HepG2 (cell line): Measurements from ENCODE around the gene MAGI1. TPM values are rescaled to one million over a fixed set of nuclear protein-coding genes. Genes with fewer than 3 reads are reported as not detected.

Experiments
- ATAC-seq: fragments of 200-7000 bp; cut with Tn5 transposase; 3 replicates; pipeline ENCODE4 v1.9.1; 2020; ENCODE audit warnings: mild to moderate bottlenecking, moderate library complexity
- BruUV-seq: library from RNA; stranded (reverse); fragments of 400-500 nt; replicated peaks from 2 replicates; lab custom pipeline; 2021; lab: Mats Ljungman, UMichigan
- CTCF ChIA-PET: fragments of 300-600 bp; formaldehyde crosslinking; extraction: SDS; loops from one replicate; lab custom pipeline; 2021; ENCODE audit warnings: low total read pairs, inconsistent platforms, low intra/inter-chr PET ratio; lab: Yijun Ruan, JAX
- POLR2A ChIA-PET: fragments of 350-600 bp; sonication (Branson Sonifier 250); formaldehyde crosslinking; loops from one replicate; lab custom pipeline; 2020; ENCODE audit warnings: antibody characterized with exemption, inconsistent platforms; lab: Yijun Ruan, JAX
- DNase-seq: peaks from one replicate; pipeline ENCODE4 v3.0.0-alpha.2; 2015; ENCODE audit warnings: low spot score
- FAIRE-seq: peaks from 3 replicates; lab custom pipeline; 2011; peaks lifted over from hg19 to GRCh38; lab: Jason Lieb, UNC
- H2AFZ ChIP-seq: one replicate; pipeline ENCODE4 v1.6.1; 2011; ENCODE audit warnings: low read length, inconsistent platforms
- H3K27ac ChIP-seq: fragments of 300-600 bp; 3 replicates; pipeline ENCODE4 v1.8.0; 2011; ENCODE audit warnings: mixed run types, mild to moderate bottlenecking, mixed read lengths, low read length, inconsistent platforms; ENCODE audit not compliant: insufficient read depth; ENCODE audit errors: extremely low read length
- H3K27me3 ChIP-seq, 2 experiments: fragments of 200-600 bp in 1 of 2; 2 replicates in 1 of 2; 3 replicates in 1 of 2; pipeline versions ENCODE4 v1.6.0 to v1.8.0; 2011; ENCODE audit warnings: low read length in 2 of 2, mild to moderate bottlenecking in 2 of 2, moderate library complexity in 2 of 2, inconsistent platforms in 1 of 2; ENCODE audit not compliant: insufficient read depth in 2 of 2, control insufficient read depth in 1 of 2
- H3K36me3 ChIP-seq, 2 experiments: fragments of 200-600 bp in 1 of 2; replicated peaks in 1 of 2; 2 replicates in 1 of 2; 3 replicates in 1 of 2; pipeline versions ENCODE4 v1.5.1 to v1.8.0; 2011; ENCODE audit warnings: low read length in 2 of 2, inconsistent platforms in 1 of 2; ENCODE audit not compliant: insufficient read depth in 2 of 2, control insufficient read depth in 1 of 2
- H3K4me1 ChIP-seq: 2 replicates; pipeline ENCODE4 v1.5.1; 2012; ENCODE audit warnings: low read length, inconsistent platforms; ENCODE audit not compliant: insufficient read depth
- H3K4me2 ChIP-seq: 2 replicates; pipeline ENCODE4 v1.6.0; 2011; ENCODE audit warnings: low read depth, low read length, inconsistent platforms
- H3K4me3 ChIP-seq, 3 experiments: fragments of 200-600 bp in 1 of 3; sonication (generic), shearing (Covaris generic) in 1 of 3; replicated peaks in 1 of 3; 2 replicates each; pipeline ENCODE4 v1.5.1; 2011 to 2016; ENCODE audit warnings: low read length in 3 of 3, inconsistent platforms in 2 of 3, low read depth in 2 of 3, mild to moderate bottlenecking in 2 of 3, control low read depth in 1 of 3, mixed read lengths in 1 of 3; ENCODE audit not compliant: insufficient read depth in 1 of 3
- H3K79me2 ChIP-seq: one replicate; pipeline ENCODE4 v1.6.1; 2011; ENCODE audit warnings: low read length, inconsistent platforms; ENCODE audit not compliant: insufficient read depth
- H3K9ac ChIP-seq: 2 replicates; pipeline ENCODE4 v1.6.0; 2011; ENCODE audit warnings: mild to moderate bottlenecking, low read depth, low read length, inconsistent platforms; ENCODE audit not compliant: insufficient read depth
- H3K9me3 ChIP-seq: 2 replicates; pipeline ENCODE4 v1.5.1; 2012; ENCODE audit warnings: mild to moderate bottlenecking, low read length
- H4K20me1 ChIP-seq: 2 replicates; pipeline ENCODE4 v1.6.0; 2011; ENCODE audit warnings: inconsistent platforms, mild to moderate bottlenecking, low read length, moderate library complexity; ENCODE audit not compliant: insufficient read depth
- ARID3A ChIP-seq: IDR thresholded peaks from 2 replicates; pipeline ENCODE4 v1.6.1; 2012; ENCODE audit warnings: low read depth, low read length, improper control_type of control experiment
- CBFB ChIP-seq: sonication (generic); formaldehyde crosslinking; IDR thresholded peaks from 2 replicates; pipeline ENCODE4 v1.4.0; 2020; ENCODE audit warnings: missing genetic modification reagents
- ETV5 ChIP-seq: IDR thresholded peaks from 2 replicates; pipeline ENCODE4 v1.6.1; 2018; ENCODE audit warnings: missing biosample characterization, missing genetic modification reagents, inconsistent platforms, borderline replicate concordance
- HNF1B ChIP-seq: sonication (generic); formaldehyde crosslinking; IDR thresholded peaks from 2 replicates; pipeline ENCODE4 v1.5.1; 2020; ENCODE audit warnings: mild to moderate bottlenecking, moderate library complexity, missing genetic modification reagents
- RAD51 ChIP-seq: fragments of 450-650 bp; IDR thresholded peaks from 2 replicates; pipeline ENCODE4 v1.6.1; 2016; ENCODE audit warnings: borderline replicate concordance
- RERE ChIP-seq: IDR thresholded peaks from 2 replicates; pipeline ENCODE4 v1.6.1; 2016; ENCODE audit warnings: low read depth, missing genetic modification reagents, missing compliant biosample characterization
- SMAD9 ChIP-seq: sonication (generic); formaldehyde crosslinking; IDR thresholded peaks from 2 replicates; pipeline ENCODE4 v1.5.1; 2020; ENCODE audit warnings: mild to moderate bottlenecking, missing genetic modification reagents
- YEATS4 ChIP-seq: sonication (generic); formaldehyde crosslinking; IDR thresholded peaks from 2 replicates; pipeline ENCODE4 v1.4.0; 2020; ENCODE audit warnings: missing genetic modification reagents, borderline replicate concordance
- ZNF354B ChIP-seq: sonication (generic); formaldehyde crosslinking; IDR thresholded peaks from 2 replicates; pipeline ENCODE4 v1.8.0; 2022; ENCODE audit warnings: mild to moderate bottlenecking, missing genetic modification reagents
- ZNF607 ChIP-seq: sonication (generic); formaldehyde crosslinking; IDR thresholded peaks from 2 replicates; pipeline ENCODE4 v1.5.1; 2020; ENCODE audit warnings: missing genetic modification reagents, mild to moderate bottlenecking, borderline replicate concordance
- ZNF672 ChIP-seq: sonication (generic); formaldehyde crosslinking; IDR thresholded peaks from 2 replicates; pipeline ENCODE4 v1.8.1; 2022; ENCODE audit warnings: missing genetic modification reagents
- ZNF710 ChIP-seq: sonication (generic); formaldehyde crosslinking; IDR thresholded peaks from 2 replicates; pipeline ENCODE4 v1.5.0; 2020; ENCODE audit warnings: mild to moderate bottlenecking, missing genetic modification reagents, borderline replicate concordance
- ZNF737 ChIP-seq: sonication (generic); formaldehyde crosslinking; IDR thresholded peaks from 2 replicates; pipeline ENCODE4 v1.5.0; 2020; ENCODE audit warnings: missing genetic modification reagents, mild to moderate bottlenecking, borderline replicate concordance
- WGBS: methylation state at CpG from one replicate; pipeline ENCODE4 v1.1.6; 2017; ENCODE audit warnings: low lambda C conversion rate; 5-methylcytosine and 5-hydroxymethylcytosine counted together
- in situ Hi-C: cut with HindIII; loops from 2 replicates; pipeline ENCODE4 v1.10.0; 2017; ENCODE audit warnings: low pct_unique_long_range_greater_than_20kb; ENCODE audit not compliant: extremely low pct_ligation_motif_present
- intact Hi-C: fragments of 100-400 bp; cut with micrococcal nuclease; formaldehyde crosslinking; loops from one replicate; pipeline ENCODE4 v1.10.0; 2022; ENCODE audit not compliant: unreplicated experiment
- polyA plus RNA-seq, 8 experiments: library from polyadenylated mRNA; depleted of rRNA in 3 of 8; stranded (reverse) in 7 of 8; unstranded in 1 of 8; fragments of >200 nt; fragmentation: Illumina TruSeq in 4 of 8; extraction: Trizol in 4 of 8; gene quantifications; 2 replicates each; pipeline versions ENCODE4 v1.2.1 to v1.2.3, GENCODE V29; 2011 to 2016; ENCODE audit warnings: low read depth in 4 of 8, missing spikeins in 1 of 8, mixed read lengths in 1 of 8; ENCODE audit not compliant: insufficient read depth in 1 of 8
- total RNA-seq, 5 experiments: library from RNA; depleted of rRNA; stranded (reverse); fragments of >200 nt; fragmentation: Illumina TruSeq; extraction: Trizol; gene quantifications; 2 replicates each; pipeline ENCODE4 v1.2.3, GENCODE V29; 2016; ENCODE audit warnings: low read depth in 1 of 5

MAGI1 gene
- total and polyA plus RNA-seq, 2 of the 13 experiments (the other 11 are each of a cell fraction or from before 2014, with no cell fraction given), result 22.2 to 26.0 TPM

GRCh38 chr3:65562447-65562846 is 476.3 kb downstream of the MAGI1 start (continued):
- TF ChIP-seq HNF1B (CRISPR knock-in tag), result no peak

GRCh38 chr3:65561617-65562016 is 477.1 kb downstream of the MAGI1 start:
- no peak for TF ChIP-seq ZNF354B (CRISPR knock-in tag)
- no peak for TF ChIP-seq YEATS4
- no peak for TF ChIP-seq ETV5 (CRISPR knock-in tag)
- TF ChIP-seq CBFB (CRISPR knock-in tag), result no peak
- no peak for TF ChIP-seq SMAD9
- no peak for TF ChIP-seq ZNF710 (CRISPR knock-in tag)
- TF ChIP-seq ZNF737, result no peak
- TF ChIP-seq ZNF607 (CRISPR knock-in tag), result no peak
- TF ChIP-seq RAD51, result no peak
- TF ChIP-seq ZNF672 (CRISPR knock-in tag), result no peak
- no peak for TF ChIP-seq ARID3A
- no peak for TF ChIP-seq RERE (CRISPR knock-in tag)
- no peaks in the 10 kb centered on the region for H3K9me3 ChIP-seq
- WGBS, result 93% methylated on average over 3 of the region's 3 CpGs
- ChIA-PET POLR2A (no interaction called here), CTCF (no interaction called here)
- no peak for FAIRE-seq
- H3K36me3 ChIP-seq, result no peaks in the 10 kb centered on the region
- H3K79me2 ChIP-seq, result peaks cover 2% of the 10 kb centered on the region
- peaks cover 4% of the 10 kb centered on the region; the same call in 1 of the 2 replicates for H4K20me1 ChIP-seq
- H3K9ac ChIP-seq, result no peak overlapping the region
- no TSS peak for BruUV-seq
- peaks cover 12% of the 10 kb centered on the region for H3K4me1 ChIP-seq
- H3K4me2 ChIP-seq, result no peak overlapping the region
- H3K4me3 ChIP-seq, result no peak overlapping the region
- H3K27ac ChIP-seq, result no peak overlapping the region
- no peak overlapping the region for H2AFZ ChIP-seq
- H3K27me3 ChIP-seq, result no peaks in the 10 kb centered on the region
- no peak for ATAC-seq
- DNase-seq, result no peak
- in situ Hi-C loops, result no loop called here
- intact Hi-C loops, result no loop called here
